Measurements from ENCODE around the gene ZNF593OS.

GRCh38 chr1:26166719-26167281, 4.8 kb downstream of the ZNF593OS start:
- TF ChIP-seq RNF2 (IDR thresholded peaks at IDR 0.05; ENCODE audit: borderline replicate concordance, low read depth, low read length, missing control alignments, poor library complexity, severe bottlenecking), result no peak
- no peak for TF ChIP-seq JUND (IDR thresholded peaks at IDR 0.05; ENCODE audit: low read length)
- no peak for TF ChIP-seq POLR2A (IDR thresholded peaks at IDR 0.05; ENCODE audit: control extremely low read depth in 1 of 2, low read depth in 2 of 2, low read length in 2 of 2)
- TF ChIP-seq, protein P1, sequence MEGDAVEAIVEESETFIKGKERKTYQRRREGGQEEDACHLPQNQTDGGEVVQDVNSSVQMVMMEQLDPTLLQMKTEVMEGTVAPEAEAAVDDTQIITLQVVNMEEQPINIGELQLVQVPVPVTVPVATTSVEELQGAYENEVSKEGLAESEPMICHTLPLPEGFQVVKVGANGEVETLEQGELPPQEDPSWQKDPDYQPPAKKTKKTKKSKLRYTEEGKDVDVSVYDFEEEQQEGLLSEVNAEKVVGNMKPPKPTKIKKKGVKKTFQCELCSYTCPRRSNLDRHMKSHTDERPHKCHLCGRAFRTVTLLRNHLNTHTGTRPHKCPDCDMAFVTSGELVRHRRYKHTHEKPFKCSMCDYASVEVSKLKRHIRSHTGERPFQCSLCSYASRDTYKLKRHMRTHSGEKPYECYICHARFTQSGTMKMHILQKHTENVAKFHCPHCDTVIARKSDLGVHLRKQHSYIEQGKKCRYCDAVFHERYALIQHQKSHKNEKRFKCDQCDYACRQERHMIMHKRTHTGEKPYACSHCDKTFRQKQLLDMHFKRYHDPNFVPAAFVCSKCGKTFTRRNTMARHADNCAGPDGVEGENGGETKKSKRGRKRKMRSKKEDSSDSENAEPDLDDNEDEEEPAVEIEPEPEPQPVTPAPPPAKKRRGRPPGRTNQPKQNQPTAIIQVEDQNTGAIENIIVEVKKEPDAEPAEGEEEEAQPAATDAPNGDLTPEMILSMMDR (IDR thresholded peaks at IDR 0.05; ENCODE audit: control extremely low read depth in 1 of 3, insufficient read depth in 1 of 3, low read depth in 1 of 3, low read length in 3 of 3), result no peak
- TF ChIP-seq E2F6 (IDR thresholded peaks at IDR 0.05), result no peak
- no peak for TF ChIP-seq EGR1 (IDR thresholded peaks at IDR 0.05; ENCODE audit: borderline replicate concordance, low read depth, low read length)
- no peak for TF ChIP-seq KDM5A (IDR thresholded peaks at IDR 0.05; ENCODE audit: low read length)
- no peak for TF ChIP-seq SP1 (IDR thresholded peaks at IDR 0.05; ENCODE audit: low read depth, low read length)
- TF ChIP-seq ATF3 (IDR thresholded peaks at IDR 0.05; ENCODE audit: insufficient read depth, low read depth, low read length), result no peak
- no peak for TF ChIP-seq RAD21 (IDR thresholded peaks at IDR 0.05 in 1 of 2, conservative IDR thresholded peaks at IDR 0.05 in 1 of 2; ENCODE audit: low read depth in 2 of 2, low read length in 2 of 2)
- no peak for TF ChIP-seq SIX5 (IDR thresholded peaks at IDR 0.05; ENCODE audit: low read depth, low read length)
- no peak for TF ChIP-seq POLR2AphosphoS5 (IDR thresholded peaks at IDR 0.05; ENCODE audit: low read depth, low read length)
- TF ChIP-seq EP300 (IDR thresholded peaks at IDR 0.05; ENCODE audit: borderline replicate concordance in 1 of 2, low read depth in 2 of 2, low read length in 2 of 2), result no peak

All from H1 (cell line).